NCI-H2107 treated with DMSO at 0.1 percent for 48 hours (cell line): ENCODE results near the gene APOA4.

Experiments used
- DNase-seq: peaks from one replicate; lab custom pipeline; 2025; ENCODE audit not compliant: unreplicated experiment; lab: John Stamatoyannopoulos, UW

The APOA4 gene

GRCh38 chr11:116786326-116786725 lies 36.8 kb downstream of the APOA4 start:
- no peak for DNase-seq

- DNase-seq = no peak
These were observed 40.4 kb downstream of the APOA4 start for GRCh38 chr11:116782728-116783127.

GRCh38 chr11:116778556-116778955 lies 44.5 kb downstream of the APOA4 start:
- DNase-seq = no peak

- no peak for DNase-seq
These were observed 46.0 kb downstream of the APOA4 start for GRCh38 chr11:116777056-116777455.

- DNase-seq = no peak
These were observed 46.6 kb downstream of the APOA4 start for GRCh38 chr11:116776522-116776984.

- DNase-seq = no peak
These were observed 47.1 kb downstream of the APOA4 start for GRCh38 chr11:116775975-116776374.

GRCh38 chr11:116774661-116775060 lies 48.4 kb downstream of the APOA4 start:
- DNase-seq = no peak

- no peak for DNase-seq
These were observed 49.7 kb downstream of the APOA4 start for GRCh38 chr11:116773203-116774097.

GRCh38 chr11:116772443-116773202 lies 50.5 kb downstream of the APOA4 start, which contains the start of gene BUD13:
TSS of gene BUD13 (minus strand) at chr11:116772987. CDS start at chr11:116772964, 23 bp downstream.
- peak; percentile 46 for DNase-seq

- DNase-seq = no peak
These were observed 51.2 kb downstream of the APOA4 start for GRCh38 chr11:116771935-116772334.
